ENCODE results near the gene TWNK. TPM values are rescaled to one million over a fixed set of nuclear protein-coding genes. Genes with fewer than 3 reads are reported as not detected.

Gene TWNK
- total RNA-seq, 1 experiment from 2014 or later = 10.7 TPM

DNA sequence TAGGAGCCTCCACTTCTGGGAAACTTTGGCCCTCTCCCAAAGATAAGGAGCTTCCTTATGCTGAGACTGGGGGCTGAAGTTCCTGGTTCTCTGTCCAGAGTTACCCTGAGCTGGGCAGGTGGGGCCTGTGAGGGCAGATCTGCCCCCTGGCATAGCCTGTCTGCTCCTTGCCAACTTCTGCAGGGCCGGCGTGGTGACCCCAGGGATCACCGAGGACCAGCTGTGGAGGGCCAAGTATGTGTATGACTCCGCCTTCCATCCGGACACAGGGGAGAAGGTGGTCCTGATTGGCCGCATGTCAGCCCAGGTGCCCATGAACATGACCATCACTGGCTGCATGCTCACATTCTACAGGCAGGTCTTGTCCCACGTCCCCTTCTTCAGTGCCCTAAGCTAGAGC lies 48.0 kb downstream of the TWNK start:
- DNase-seq (ENCODE audit: low read depth) = no peak
- in situ Hi-C loops (cut with HindIII; ENCODE audit: low pct_unique_long_range_greater_than_20kb, low sequenced_read_pairs) = no loop called here

DNA sequence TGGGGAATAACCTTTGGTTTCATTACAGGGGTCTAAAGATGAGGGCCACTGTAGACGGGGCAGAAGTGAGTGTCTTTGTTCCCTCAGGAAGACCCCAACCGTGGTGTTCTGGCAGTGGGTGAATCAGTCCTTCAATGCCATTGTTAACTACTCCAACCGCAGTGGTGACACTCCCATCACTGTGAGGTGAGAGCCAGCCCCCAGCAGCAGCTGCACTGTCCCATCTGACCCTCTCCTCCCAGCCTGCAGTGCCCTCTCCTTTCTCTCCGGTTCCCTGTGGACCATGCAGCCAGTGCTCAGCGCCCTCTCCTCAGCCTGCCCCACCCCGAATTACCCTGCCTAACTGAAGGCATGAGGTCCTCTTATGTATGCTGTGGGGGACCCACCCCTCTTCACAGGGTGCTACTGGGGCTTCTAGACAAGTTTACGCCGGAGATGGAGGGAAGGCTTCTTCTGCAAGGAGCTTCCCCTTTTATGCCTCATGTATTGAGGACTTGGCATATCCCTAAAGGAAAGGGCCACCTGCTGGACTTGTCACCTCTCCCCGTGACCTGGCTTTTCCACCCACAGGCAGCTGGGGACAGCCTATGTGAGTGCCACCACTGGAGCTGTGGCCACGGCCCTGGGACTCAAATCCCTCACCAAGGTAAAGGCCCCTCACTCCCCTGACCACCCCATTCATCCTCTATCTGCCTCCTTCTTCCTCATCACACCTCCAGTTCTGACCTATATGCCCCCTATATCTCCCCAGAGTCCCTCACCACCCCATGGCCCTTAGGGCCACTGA lies 48.8 kb downstream of the TWNK start:
- DNase-seq (ENCODE audit: low read depth) = no peak
- in situ Hi-C loops (cut with HindIII; ENCODE audit: low pct_unique_long_range_greater_than_20kb, low sequenced_read_pairs) = no loop called here

- DNase-seq (ENCODE audit: low read depth) = no peak
- in situ Hi-C loops (cut with HindIII; ENCODE audit: low pct_unique_long_range_greater_than_20kb, low sequenced_read_pairs) = no loop called here
Observed at GRCh38 chr10:101036726-101037125, 49.4 kb downstream of the TWNK start.

GRCh38 chr10:101038484-101038883 lies 51.1 kb downstream of the TWNK start:
- in situ Hi-C loops (cut with HindIII; ENCODE audit: low pct_unique_long_range_greater_than_20kb, low sequenced_read_pairs) = no loop called here
- DNase-seq (ENCODE audit: low read depth) = no peak

DNA sequence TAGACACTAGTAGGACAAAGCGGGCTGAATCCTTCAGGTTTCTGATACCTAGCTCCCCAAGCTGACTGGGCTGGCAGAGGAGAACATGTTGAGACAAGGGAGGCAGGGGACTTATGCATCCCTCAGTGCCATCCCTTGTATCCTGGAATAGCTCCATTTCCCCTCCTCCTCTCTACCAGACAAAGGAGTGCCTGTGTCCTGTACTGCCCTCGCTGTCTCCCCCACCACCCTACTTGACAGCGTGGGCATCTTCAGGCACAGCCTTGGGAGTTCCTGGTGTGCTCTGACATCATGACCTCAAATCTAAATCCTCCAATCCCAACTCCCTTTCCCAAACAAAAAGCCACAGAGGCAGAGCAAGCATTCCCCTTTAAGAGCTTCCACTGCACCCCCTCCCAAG lies 52.7 kb downstream of the TWNK start:
- no peak for DNase-seq (ENCODE audit: low read depth)
- in situ Hi-C loops (cut with HindIII; ENCODE audit: low pct_unique_long_range_greater_than_20kb, low sequenced_read_pairs) = no loop called here

DNA sequence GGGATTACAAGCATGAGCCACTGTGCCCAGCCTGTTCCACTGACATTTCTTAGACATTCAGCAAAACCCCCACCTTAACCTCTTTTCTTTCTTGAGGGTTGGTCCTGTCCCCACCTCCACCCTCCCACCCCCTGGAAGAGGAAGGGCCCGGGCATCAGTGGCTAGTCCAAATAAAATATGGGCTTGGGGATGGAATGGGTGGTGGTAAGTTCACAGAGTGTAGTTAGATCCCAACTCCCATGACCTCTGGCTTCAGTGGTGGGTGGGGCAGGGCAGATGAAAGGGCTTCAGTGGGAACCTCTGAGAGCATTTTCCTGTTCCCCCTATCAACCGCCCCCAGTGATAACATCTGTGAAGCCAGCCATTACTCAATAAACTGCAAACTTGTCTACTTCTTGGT lies 53.5 kb downstream of the TWNK start:
- in situ Hi-C loops (cut with HindIII; ENCODE audit: low pct_unique_long_range_greater_than_20kb, low sequenced_read_pairs) = no loop called here
- DNase-seq (ENCODE audit: low read depth) = no peak

DNA sequence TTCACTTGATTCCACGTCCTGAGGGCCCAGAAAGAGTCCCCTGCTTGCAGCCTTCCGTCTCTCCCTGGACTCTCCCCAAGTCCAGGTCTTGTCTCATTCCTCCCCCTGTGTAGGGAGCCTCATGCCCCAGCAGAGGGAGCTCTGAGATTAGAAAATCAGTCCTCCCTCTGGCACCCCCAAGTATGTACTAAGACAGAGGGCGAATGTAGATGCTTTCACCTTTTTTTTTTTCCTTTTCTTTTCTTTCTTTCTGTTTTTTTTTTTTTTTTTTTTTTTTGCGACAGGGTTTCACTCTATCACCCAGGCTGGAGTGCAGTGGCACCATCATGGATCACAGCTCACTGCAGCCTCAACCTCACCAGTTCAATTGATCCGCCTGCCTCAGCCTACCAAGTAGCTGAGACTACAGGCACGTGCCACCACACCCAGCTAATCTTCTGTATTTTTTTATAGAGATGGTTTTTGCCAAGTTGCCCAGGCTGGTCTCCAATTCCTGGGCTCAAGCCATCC lies 54.0 kb downstream of the TWNK start:
- DNase-seq (ENCODE audit: low read depth) = peak; percentile 79
- in situ Hi-C loops (cut with HindIII; ENCODE audit: low pct_unique_long_range_greater_than_20kb, low sequenced_read_pairs) = no loop called here

DNA sequence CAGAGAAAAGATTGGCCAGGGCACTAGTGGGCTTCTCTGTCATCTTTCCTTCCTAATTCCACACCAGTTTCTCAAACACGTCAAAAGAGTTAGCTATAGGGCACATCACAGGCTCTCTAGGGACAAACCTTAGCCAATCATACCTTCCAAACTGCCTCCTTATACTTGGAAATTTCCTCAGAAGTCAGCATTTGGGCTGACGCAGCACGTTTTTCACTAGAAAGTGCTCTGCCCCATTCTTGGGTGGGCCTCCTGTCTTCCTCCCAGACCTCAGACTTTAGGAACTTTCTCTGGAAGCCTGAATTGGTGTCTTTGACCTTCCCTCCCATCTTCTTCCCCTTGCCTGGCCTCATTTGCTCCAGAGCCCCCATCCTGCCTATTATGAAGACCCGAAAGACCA lies 54.8 kb downstream of the TWNK start:
- in situ Hi-C loops (cut with HindIII; ENCODE audit: low pct_unique_long_range_greater_than_20kb, low sequenced_read_pairs) = no loop called here

DNA sequence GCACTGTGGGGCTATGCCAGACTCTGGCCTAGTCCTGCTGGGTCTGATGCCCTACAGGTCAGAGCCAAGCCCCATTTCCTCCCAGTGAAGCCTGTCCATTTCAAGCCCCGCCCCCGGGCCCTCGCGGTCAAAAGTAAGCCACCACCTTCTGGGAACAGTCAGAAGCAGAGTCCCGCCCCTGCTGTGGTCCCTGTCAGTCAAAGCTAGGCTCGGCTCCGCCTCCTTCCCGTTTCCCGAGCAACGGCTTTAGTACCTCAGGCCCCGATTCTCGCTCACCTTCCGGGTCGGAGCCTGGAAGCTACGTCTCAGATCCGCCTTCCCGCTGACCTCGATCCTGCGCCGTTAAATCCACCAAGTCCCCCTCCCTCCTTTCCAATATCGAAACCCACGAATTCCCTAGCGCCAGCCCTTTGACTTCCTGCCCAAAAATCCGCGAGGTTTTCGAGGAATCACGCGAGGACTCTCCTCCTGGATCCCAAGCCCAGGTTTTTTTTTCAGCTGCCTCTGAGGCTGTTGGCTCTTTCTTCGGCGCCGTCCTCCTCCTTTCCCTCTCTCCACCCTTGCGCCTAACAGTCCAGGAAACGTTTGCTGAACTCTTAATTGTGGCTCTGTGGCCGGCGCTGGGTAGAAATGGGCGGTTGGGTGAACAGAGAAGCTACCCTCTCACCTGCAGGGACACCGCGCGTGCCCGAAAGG lies 55.5 kb downstream of the TWNK start:
- in situ Hi-C loops (cut with HindIII; ENCODE audit: low pct_unique_long_range_greater_than_20kb, low sequenced_read_pairs) = no loop called here
- DNase-seq (ENCODE audit: low read depth) = peak; percentile 99

More for the DNA sequence above, 54.8 kb downstream of the TWNK start:
- no peak for DNase-seq (ENCODE audit: low read depth)

DNA sequence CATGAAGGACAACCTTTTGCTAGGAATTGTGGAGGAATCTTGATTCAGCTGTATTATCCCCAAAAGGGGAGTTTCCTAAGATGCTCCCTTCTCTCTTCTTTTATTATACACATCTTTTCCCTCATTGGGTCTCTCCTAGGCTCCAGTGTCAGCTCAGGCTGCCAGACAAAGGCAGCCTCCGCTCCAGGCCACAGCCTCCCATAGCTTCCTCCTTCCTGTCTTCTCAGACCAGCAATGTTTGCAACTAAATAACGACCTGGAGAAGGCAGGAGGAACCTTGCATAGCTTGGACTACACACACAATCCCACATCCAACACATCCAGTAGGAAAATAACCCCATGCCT lies 56.0 kb downstream of the TWNK start:
- DNase-seq (ENCODE audit: low read depth) = no peak
- in situ Hi-C loops (cut with HindIII; ENCODE audit: low pct_unique_long_range_greater_than_20kb, low sequenced_read_pairs) = no loop called here

Other genes starting within 250 kb of the TWNK start
- not detected in 2 replicates for gene PAX2, start 242.0 kb upstream of the TWNK start, total RNA-seq (2014; rRNA removed; shearing (Covaris generic); ENCODE audit: low replicate concordance)
- gene SLF2, start 74.6 kb upstream of the TWNK start, total RNA-seq (2014; rRNA removed; shearing (Covaris generic); ENCODE audit: low replicate concordance) = 8.1 and 8.9 TPM in 2 replicates
- gene SEMA4G, start 18.0 kb upstream of the TWNK start, total RNA-seq (2014; rRNA removed; shearing (Covaris generic); ENCODE audit: low replicate concordance) = 0.96 and 6.6 TPM in 2 replicates
- 123 and 128 TPM in 2 replicates for gene MRPL43, start within 50 bp of the TWNK start, total RNA-seq (2014; rRNA removed; shearing (Covaris generic); ENCODE audit: low replicate concordance)
- 35.5 and 37.2 TPM in 2 replicates for gene LZTS2, start 12.3 kb downstream of the TWNK start, total RNA-seq (2014; rRNA removed; shearing (Covaris generic); ENCODE audit: low replicate concordance)
- gene PDZD7, start 43.6 kb downstream of the TWNK start, total RNA-seq (2014; rRNA removed; shearing (Covaris generic); ENCODE audit: low replicate concordance) = 0.51 and 5.3 TPM in 2 replicates
- gene SFXN3, start 43.7 kb downstream of the TWNK start, total RNA-seq (2014; rRNA removed; shearing (Covaris generic); ENCODE audit: low replicate concordance) = 46.5 and 48.4 TPM in 2 replicates
- gene KAZALD1, start 74.4 kb downstream of the TWNK start, total RNA-seq (2014; rRNA removed; shearing (Covaris generic); ENCODE audit: low replicate concordance) = 35.4 and 44.5 TPM in 2 replicates
- gene TLX1, start 143.8 kb downstream of the TWNK start, total RNA-seq (2014; rRNA removed; shearing (Covaris generic); ENCODE audit: low replicate concordance) = not detected in 2 replicates
- gene LBX1, start 241.9 kb downstream of the TWNK start, total RNA-seq (2014; rRNA removed; shearing (Covaris generic); ENCODE audit: low replicate concordance) = not detected in 2 replicates